Activated T-helper 1 cell treated with anti-CD3 and anti-CD28 coated beads, Interleukin-12 subunit alpha, Interleukin-12 subunit beta, Interleukin-2, Interleukin-4 antibody, amounts not matched to agents 30 ng/mL and 10 ng/mL and 1 ng/mL, durations not matched to agents 14 hours and 24 hours and 36 hours (primary cell): ENCODE results near the gene SLC43A3. TPM values are rescaled to one million over a fixed set of nuclear protein-coding genes. Genes with fewer than 3 reads are reported as not detected.

Source experiments
- DNase-seq: peaks from one replicate; pipeline ENCODE4 v3.0.0; 2021; ENCODE audit warnings: low spot score
- H3K27ac Mint-ChIP-seq: one replicate; pipeline ENCODE4 v1.8.0; 2021; ENCODE audit warnings: mild to moderate bottlenecking, mixed read lengths
- H3K27me3 Mint-ChIP-seq: one replicate; pipeline ENCODE4 v1.8.0; 2022; ENCODE audit warnings: mild to moderate bottlenecking, moderate library complexity, mixed read lengths; ENCODE audit not compliant: insufficient read depth
- H3K36me3 Mint-ChIP-seq: one replicate; pipeline ENCODE4 v1.8.0; 2021; ENCODE audit warnings: low read depth, mixed read lengths
- H3K4me1 Mint-ChIP-seq: one replicate; pipeline ENCODE4 v1.8.0; 2021; ENCODE audit warnings: low read depth, mixed read lengths
- H3K4me3 Mint-ChIP-seq: one replicate; pipeline ENCODE4 v1.8.0; 2021; ENCODE audit warnings: mild to moderate bottlenecking, moderate library complexity, mixed read lengths
- H3K9me3 Mint-ChIP-seq: one replicate; pipeline ENCODE4 v1.8.0; 2021; ENCODE audit warnings: mixed read lengths
- intact Hi-C: fragments of 100-400 bp; cut with micrococcal nuclease; formaldehyde crosslinking; loops from one replicate; pipeline ENCODE4 v1.15.1; 2024
- total RNA-seq: library from RNA; stranded (reverse); gene quantifications from 2 replicates; pipeline ENCODE4 v1.2.3, GENCODE V29; 2022

SLC43A3 gene
- total RNA-seq, 1 donor from 2014 or later = 184 TPM

- no peak for DNase-seq
- H3K9me3 Mint-ChIP-seq = no peaks in the 10 kb centered on the region
Measured at GRCh38 chr11:57359396-57359795, 67.5 kb downstream of the SLC43A3 start.

GRCh38 chr11:57358991-57359390, 67.9 kb downstream of the SLC43A3 start:
- DNase-seq = no peak
- H3K4me3 Mint-ChIP-seq = no peak overlapping the region
- no peak overlapping the region for H3K27ac Mint-ChIP-seq
- intact Hi-C loops = no loop called here
- H3K27me3 Mint-ChIP-seq = peaks cover 6% of the 10 kb centered on the region
- no peaks in the 10 kb centered on the region for H3K9me3 Mint-ChIP-seq
- no peaks in the 10 kb centered on the region for H3K36me3 Mint-ChIP-seq
- no peaks in the 10 kb centered on the region for H3K4me1 Mint-ChIP-seq

More at GRCh38 chr11:57359396-57359795, 67.5 kb downstream of the SLC43A3 start:
- Mint-ChIP-seq H3K4me3 (no peak overlapping the region), H3K4me1 (no peaks in the 10 kb centered on the region), H3K36me3 (no peaks in the 10 kb centered on the region), H3K27me3 (peaks cover 6% of the 10 kb centered on the region), H3K27ac (no peak overlapping the region)
- intact Hi-C loops = no loop called here

GRCh38 chr11:57358543-57358961, 68.4 kb downstream of the SLC43A3 start:
- peaks cover 6% of the 10 kb centered on the region for H3K27me3 Mint-ChIP-seq

GRCh38 chr11:57357856-57358255, 69.1 kb downstream of the SLC43A3 start:
- H3K9me3 Mint-ChIP-seq = no peaks in the 10 kb centered on the region
- DNase-seq = no peak
- intact Hi-C loops = no loop called here
- H3K27me3 Mint-ChIP-seq = peaks cover 11% of the 10 kb centered on the region
- no peaks in the 10 kb centered on the region for H3K4me1 Mint-ChIP-seq
- no peaks in the 10 kb centered on the region for H3K36me3 Mint-ChIP-seq
- no peak overlapping the region for H3K27ac Mint-ChIP-seq
- no peak overlapping the region for H3K4me3 Mint-ChIP-seq

More at GRCh38 chr11:57358543-57358961, 68.4 kb downstream of the SLC43A3 start:
- Mint-ChIP-seq H3K27ac (no peak overlapping the region), H3K4me1 (no peaks in the 10 kb centered on the region), H3K9me3 (no peaks in the 10 kb centered on the region), H3K4me3 (no peak overlapping the region), H3K36me3 (no peaks in the 10 kb centered on the region)
- no peak for DNase-seq
- intact Hi-C loops = no loop called here

GRCh38 chr11:57357310-57357709, 69.6 kb downstream of the SLC43A3 start:
- Mint-ChIP-seq H3K4me1 (no peaks in the 10 kb centered on the region), H3K4me3 (no peak overlapping the region), H3K27me3 (peaks cover 11% of the 10 kb centered on the region), H3K27ac (no peak overlapping the region), H3K9me3 (no peaks in the 10 kb centered on the region), H3K36me3 (no peaks in the 10 kb centered on the region)
- no peak for DNase-seq
- intact Hi-C loops = no loop called here

Other genes starting within 250 kb of the SLC43A3 start
- not detected in 2 replicates for gene LRRC55, start 245.2 kb downstream of the SLC43A3 start, total RNA-seq
- not detected in 2 replicates for gene APLNR, start 189.9 kb downstream of the SLC43A3 start, total RNA-seq
- gene TNKS1BP1, start 102.2 kb downstream of the SLC43A3 start, total RNA-seq = 22.1 and 24.3 TPM in 2 replicates
- 235 and 239 TPM in 2 replicates for gene SSRP1, start 91.2 kb downstream of the SLC43A3 start, total RNA-seq
- not detected in 2 replicates for gene P2RX3, start 88.8 kb downstream of the SLC43A3 start, total RNA-seq
- gene PRG3, start 46.0 kb downstream of the SLC43A3 start, total RNA-seq = not detected in 2 replicates
- gene PRG2, start 36.5 kb downstream of the SLC43A3 start, total RNA-seq = not detected in 2 replicates
- gene RTN4RL2, start 33.4 kb upstream of the SLC43A3 start, total RNA-seq = 0.54 TPM in 1 of 2 replicates, not detected in the other
- 29.1 and 30.3 TPM in 2 replicates for gene SLC43A1, start 88.6 kb upstream of the SLC43A3 start, total RNA-seq
- gene TIMM10, start 103.6 kb upstream of the SLC43A3 start, total RNA-seq = 98.2 and 99.6 TPM in 2 replicates
- not detected in 2 replicates for gene SMTNL1, start 110.5 kb upstream of the SLC43A3 start, total RNA-seq
- 155 and 163 TPM in 2 replicates for gene UBE2L6, start 140.6 kb upstream of the SLC43A3 start, total RNA-seq
- not detected in 2 replicates for gene SERPING1, start 170.6 kb upstream of the SLC43A3 start, total RNA-seq
- gene YPEL4, start 222.8 kb upstream of the SLC43A3 start, total RNA-seq = 0.26 and 0.39 TPM in 2 replicates
- gene CLP1, start 230.6 kb upstream of the SLC43A3 start, total RNA-seq = 17.8 and 19.1 TPM in 2 replicates
- gene ZDHHC5, start 241.0 kb upstream of the SLC43A3 start, total RNA-seq = 78.4 and 79.1 TPM in 2 replicates